H1 (cell line): ENCODE data around the gene ROR1. TPM values are rescaled to one million over a fixed set of nuclear protein-coding genes. Genes with fewer than 3 reads are reported as not detected.

Source experiments
- CTCF ChIA-PET: fragments of 300-600 bp; sonication (Branson Sonifier 250); formaldehyde crosslinking; loops from one replicate; lab custom pipeline; 2021; ENCODE audit not compliant: partially characterized antibody; lab: Charles Lee
- POLR2A ChIA-PET: fragments of 300-600 bp; sonication (Branson Sonifier 250); formaldehyde crosslinking; loops from one replicate; lab custom pipeline; 2021; ENCODE audit warnings: inconsistent platforms; ENCODE audit not compliant: partially characterized antibody; lab: Charles Lee
- DNase-seq, 2 experiments: peaks; one replicate each; pipeline versions ENCODE4 v3.0.0 to v3.0.0-alpha.2; 2010 to 2022; ENCODE audit warnings: low spot score in 2 of 2, low read depth in 1 of 2, mixed read lengths in 1 of 2
- FAIRE-seq: peaks from 2 replicates; lab custom pipeline; 2011; peaks lifted over from hg19 to GRCh38; lab: Jason Lieb, UNC
- H2AFZ ChIP-seq: 2 replicates; pipeline ENCODE4 v1.8.1; 2012; ENCODE audit warnings: low read length, inconsistent platforms
- H2AK5ac ChIP-seq: 2 replicates; pipeline ENCODE4 v1.6.1; 2013; ENCODE audit warnings: low read depth, low read length
- H2BK120ac ChIP-seq: replicated peaks from 2 replicates; pipeline ENCODE3; 2013; ENCODE audit warnings: low read depth, low read length, inconsistent platforms
- H2BK12ac ChIP-seq: 2 replicates; pipeline ENCODE4 v1.6.1; 2013; ENCODE audit warnings: low read depth, low read length
- H2BK15ac ChIP-seq: 2 replicates; pipeline ENCODE4 v1.6.1; 2013; ENCODE audit warnings: low read length
- H2BK20ac ChIP-seq: 2 replicates; pipeline ENCODE4 v1.6.1; 2013; ENCODE audit warnings: low read length
- H2BK5ac ChIP-seq: 2 replicates; pipeline ENCODE4 v1.6.1; 2013; ENCODE audit warnings: low read depth, low read length
- H3K14ac ChIP-seq: 2 replicates; pipeline ENCODE4 v1.6.1; 2013; ENCODE audit warnings: inconsistent platforms; ENCODE audit not compliant: insufficient read length
- H3K18ac ChIP-seq: 2 replicates; pipeline ENCODE4 v1.6.1; 2013; ENCODE audit warnings: low read length; ENCODE audit errors: extremely low read depth
- H3K23ac ChIP-seq: 2 replicates; pipeline ENCODE4 v1.6.1; 2013; ENCODE audit warnings: inconsistent platforms; ENCODE audit not compliant: insufficient read length
- H3K23me2 ChIP-seq: 2 replicates; pipeline ENCODE4 v1.6.1; 2013; ENCODE audit warnings: low read depth, low read length
- H3K27ac ChIP-seq: 2 replicates; pipeline ENCODE4 v1.6.1; 2011; ENCODE audit warnings: low read depth, low read length, inconsistent platforms
- H3K27me3 ChIP-seq, 4 experiments: replicated peaks in 1 of 4; 1 replicate in 1 of 4; 2 replicates in 3 of 4; pipeline versions ENCODE4 v1.6.1 to v1.8.1; 2011 to 2013; ENCODE audit warnings: low read length in 3 of 4, mild to moderate bottlenecking in 3 of 4, inconsistent platforms in 2 of 4, mixed read lengths in 2 of 4, moderate library complexity in 1 of 4; ENCODE audit not compliant: control insufficient read depth in 3 of 4, insufficient read depth in 3 of 4; ENCODE audit errors: extremely low read depth in 1 of 4
- H3K36me3 ChIP-seq, 4 experiments: 2 replicates each; pipeline versions ENCODE4 v1.6.1 to v1.8.1; 2011 to 2013; ENCODE audit warnings: mild to moderate bottlenecking in 4 of 4, low read length in 3 of 4, moderate library complexity in 2 of 4, control low read depth in 1 of 4, inconsistent platforms in 1 of 4; ENCODE audit not compliant: insufficient read depth in 4 of 4, control insufficient read depth in 2 of 4
- H3K4ac ChIP-seq: replicated peaks from 2 replicates; pipeline ENCODE3; 2013; ENCODE audit warnings: low read length, low read depth, mixed read lengths, inconsistent platforms; ENCODE audit not compliant: insufficient read length
- H3K4me1 ChIP-seq, 4 experiments: replicated peaks in 1 of 4; 1 replicate in 1 of 4; 2 replicates in 3 of 4; pipeline versions ENCODE4 v1.6.1 to v1.8.1; 2011 to 2013; ENCODE audit warnings: low read length in 3 of 4, inconsistent platforms in 2 of 4, mixed read lengths in 1 of 4; ENCODE audit not compliant: insufficient read depth in 4 of 4, control insufficient read depth in 3 of 4
- H3K4me2 ChIP-seq, 2 experiments: 2 replicates each; pipeline versions ENCODE4 v1.6.1 to v1.8.1; 2011 to 2013; ENCODE audit warnings: low read depth in 2 of 2, low read length in 2 of 2, control low read depth in 1 of 2, inconsistent platforms in 1 of 2, mild to moderate bottlenecking in 1 of 2; ENCODE audit not compliant: insufficient read depth in 1 of 2
- H3K4me3 ChIP-seq, 4 experiments: fragments of 200-600, 300-600 bp in 1 of 4; sonication (generic), shearing (Covaris generic), sonication (Bioruptor Twin) in 1 of 4; 2 replicates each; pipeline versions ENCODE4 v1.5.1 to v1.8.1; 2011 to 2016; ENCODE audit warnings: low read length in 4 of 4, low read depth in 3 of 4, control low read depth in 2 of 4, inconsistent platforms in 2 of 4, mild to moderate bottlenecking in 2 of 4, mixed read lengths in 1 of 4, moderate library complexity in 1 of 4; ENCODE audit not compliant: insufficient read depth in 2 of 4; ENCODE audit errors: extremely low read depth in 1 of 4
- H3K56ac ChIP-seq: replicated peaks from 2 replicates; pipeline ENCODE3; 2013; ENCODE audit warnings: low read depth, mild to moderate bottlenecking, mixed read lengths, low read length, inconsistent platforms; ENCODE audit not compliant: insufficient read length
- H3K79me1 ChIP-seq: 2 replicates; pipeline ENCODE4 v1.6.1; 2013; ENCODE audit warnings: low read depth, low read length, control low read depth
- H3K79me2 ChIP-seq, 2 experiments: 2 replicates each; pipeline versions ENCODE4 v1.6.1 to v1.8.1; 2012 to 2013; ENCODE audit warnings: low read length in 2 of 2, mild to moderate bottlenecking in 2 of 2, inconsistent platforms in 1 of 2; ENCODE audit not compliant: insufficient read depth in 2 of 2, control insufficient read depth in 1 of 2
- H3K9ac ChIP-seq, 4 experiments: replicated peaks in 1 of 4; 1 replicate in 1 of 4; 2 replicates in 3 of 4; pipeline versions ENCODE4 v1.6.1 to v1.8.1; 2011 to 2013; ENCODE audit warnings: low read depth in 3 of 4, low read length in 3 of 4, control low read depth in 2 of 4, mild to moderate bottlenecking in 2 of 4, moderate library complexity in 2 of 4, inconsistent platforms in 1 of 4; ENCODE audit errors: extremely low read depth in 1 of 4
- H3K9me3 ChIP-seq, 2 experiments: 2 replicates each; pipeline versions ENCODE4 v1.6.1 to v1.8.1; 2012 to 2013; ENCODE audit warnings: mild to moderate bottlenecking in 2 of 2, moderate library complexity in 2 of 2, control low read depth in 1 of 2, inconsistent platforms in 1 of 2, low read depth in 1 of 2, low read length in 1 of 2, mixed read lengths in 1 of 2; ENCODE audit not compliant: insufficient read depth in 2 of 2
- H4K20me1 ChIP-seq, 2 experiments: replicated peaks in 1 of 2; 2 replicates each; pipeline versions ENCODE3 to v1.8.1; 2011 to 2013; ENCODE audit warnings: inconsistent platforms in 2 of 2, low read length in 2 of 2, mild to moderate bottlenecking in 1 of 2; ENCODE audit not compliant: insufficient read depth in 2 of 2, control insufficient read depth in 1 of 2
- H4K5ac ChIP-seq: 2 replicates; pipeline ENCODE4 v1.6.1; 2013; ENCODE audit warnings: low read length, low read depth, mixed read lengths, inconsistent platforms; ENCODE audit not compliant: insufficient read length
- H4K8ac ChIP-seq: 2 replicates; pipeline ENCODE4 v1.8.0; 2013; ENCODE audit warnings: mild to moderate bottlenecking, moderate library complexity, low read length, inconsistent platforms; ENCODE audit not compliant: insufficient read depth; ENCODE audit errors: extremely low read depth
- H4K91ac ChIP-seq: replicated peaks from 2 replicates; pipeline ENCODE3; 2013; ENCODE audit warnings: low read length, mixed read lengths, inconsistent platforms; ENCODE audit not compliant: insufficient read length
- HDAC2 ChIP-seq, 2 experiments: fragments of 300-600 bp in 1 of 2; sonication (generic) in 1 of 2; IDR thresholded peaks; 2 replicates each; pipeline ENCODE4 v1.6.1; 2011 to 2012; ENCODE audit warnings: low read depth in 2 of 2, low read length in 2 of 2, mild to moderate bottlenecking in 2 of 2, moderate library complexity in 2 of 2, borderline replicate concordance in 1 of 2, inconsistent platforms in 1 of 2
- MAFK ChIP-seq: IDR thresholded peaks from 2 replicates; pipeline ENCODE4 v1.6.1; 2012; ENCODE audit warnings: low read depth, mild to moderate bottlenecking, improper control_type of control experiment, low read length
- POU5F1 ChIP-seq: IDR thresholded peaks from 2 replicates; pipeline ENCODE4 v1.6.1; 2011; ENCODE audit warnings: low read depth, mild to moderate bottlenecking, low read length, moderate library complexity
- RBBP5 ChIP-seq: IDR thresholded peaks from 2 replicates; pipeline ENCODE4 v1.7.1; 2012; ENCODE audit warnings: low read depth, mild to moderate bottlenecking, inconsistent platforms, low read length, moderate library complexity, borderline replicate concordance
- WGBS, 2 experiments: shearing (Covaris generic) in 1 of 2; methylation state at CpG; one replicate each; pipeline versions ENCODE4 v1.1.6 to v1.1.7; 2013 to 2015; ENCODE audit warnings: low lambda C conversion rate in 2 of 2, mixed read lengths in 2 of 2, inconsistent platforms in 1 of 2, low coverage in 1 of 2, missing lambda C conversion rate in 1 of 2; ENCODE audit not compliant: insufficient replicate concordance in 2 of 2, insufficient coverage in 1 of 2, insufficient read length in 1 of 2; ENCODE audit errors: extremely low coverage in 1 of 2, missing lambda C conversion rate in 1 of 2; 5-methylcytosine and 5-hydroxymethylcytosine counted together
- polyA plus RNA-seq, 7 experiments: library from polyadenylated mRNA; depleted of rRNA in 3 of 7; stranded (reverse) in 5 of 7; unstranded in 2 of 7; fragments of >200 nt in 5 of 7; fragments of 200-250 nt in 2 of 7; gene quantifications; 1 replicate in 5 of 7; 2 replicates in 1 of 7; 4 replicates in 1 of 7; pipeline versions ENCODE4 v1.2.1 to v1.2.3, GENCODE V29; 2011 to 2013; ENCODE audit warnings: missing spikeins in 2 of 7, mixed read lengths in 2 of 7
- total RNA-seq: library from RNA; stranded (reverse); fragmentation: NEBNext Ultra II Directional; extraction: Animal tissue kit (Norgen Biotek cat#: 25700); gene quantifications from 2 replicates; pipeline ENCODE4 v1.2.1, GENCODE V29; 2021
- TF ChIP-seq, protein P1 (sequence below): IDR thresholded peaks from 2 replicates; pipeline ENCODE4 v1.6.1; 2011; ENCODE audit warnings: low read depth, mild to moderate bottlenecking, low read length; ENCODE audit not compliant: insufficient read depth

ROR1 gene
- total and polyA plus RNA-seq, 2 of the 8 experiments (the other 6 are each of a cell fraction or from before 2014, with no cell fraction given): 33.6 to 73.6 TPM

DNA sequence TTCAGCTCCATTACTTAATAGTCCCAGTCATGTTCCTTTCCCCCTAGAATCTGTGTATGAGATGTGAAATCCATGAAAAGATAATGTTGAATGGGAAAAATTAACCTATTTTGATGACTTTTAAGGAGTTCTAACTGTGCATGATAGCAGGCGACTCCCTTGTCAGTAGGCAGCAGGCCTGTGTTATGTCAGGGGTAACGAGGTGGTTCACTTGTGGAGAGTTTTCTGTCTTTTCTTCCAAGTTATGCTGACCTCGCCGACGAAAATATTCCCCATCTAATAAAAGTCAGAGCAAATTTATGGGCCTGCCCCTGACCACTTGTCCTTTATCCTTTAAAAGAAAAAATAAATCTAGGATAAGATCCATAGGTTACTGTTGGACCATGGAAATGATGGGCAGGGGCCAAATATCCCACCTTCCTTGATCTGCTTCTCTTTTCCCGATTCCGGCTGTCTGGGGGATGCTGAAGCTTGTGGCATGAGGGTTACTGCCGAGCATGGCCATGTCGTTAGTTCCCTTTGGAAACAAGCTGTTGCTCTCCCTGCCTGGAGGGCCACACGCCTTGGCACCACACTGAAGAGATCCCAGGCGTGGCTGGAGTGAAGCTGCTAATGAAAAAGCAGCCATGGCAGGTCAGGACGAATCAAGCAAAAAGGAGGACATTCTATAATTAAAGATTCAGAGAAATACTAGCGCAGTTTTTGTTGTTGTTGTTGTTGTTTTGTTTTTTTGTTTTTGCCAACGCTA, 93.8 kb downstream of the ROR1 start:
- Histone ChIP-seq H3K23me2 (no peaks in the 10 kb centered on the region), H4K20me1 (peaks cover 17 to 19% of the 10 kb centered on the region in 2 experiments), H3K14ac (no peak overlapping the region), H2BK120ac (no peak overlapping the region), H3K18ac (no peak overlapping the region), H3K79me2 (peaks cover 10 to 100% of the 10 kb centered on the region in 2 experiments; a peak in 3 of 4 replicates), H2BK5ac (no peak overlapping the region), H3K4me1 (peaks cover 0 to 17% (median 9%) of the 10 kb centered on the region in 4 experiments; a peak in 4 of 7 replicates), H2BK12ac (no peak overlapping the region), H3K27ac (no peak overlapping the region), H3K4me3 (no peak overlapping the region), H2BK15ac (no peak overlapping the region), H3K9me3 (no peaks in the 10 kb centered on the region), H2AK5ac (no peak overlapping the region), H3K27me3 (no peaks in the 10 kb centered on the region), H4K5ac (no peak overlapping the region), H3K4me2 (no peak overlapping the region), H3K23ac (no peak overlapping the region), H4K91ac (no peak overlapping the region), H3K56ac (no peak overlapping the region), H3K36me3 (no peaks in the 10 kb centered on the region), H3K9ac (no peak overlapping the region), H2BK20ac (no peak overlapping the region), H3K79me1 (peaks cover 21% of the 10 kb centered on the region), H4K8ac (no peak overlapping the region), H2AFZ (no peak overlapping the region), H3K4ac (no peak overlapping the region)
- ChIA-PET CTCF (interaction anchor here (0.9 to 7.8 kb wide), 8 partner anchors 7 to 90 kb away, joined by 3 to 69 read pairs (median 10); no protein-coding TSS in a partner anchor), POLR2A (interaction anchor here (1.1 kb wide), 1 partner anchor 92 kb away, joined by 4 read pairs; no protein-coding TSS in a partner anchor)
- FAIRE-seq: no peak
- WGBS, 2 experiments: 83% methylated on average over 14 of the region's 14 CpGs; no CpG with 5 or more reads in 1 of the 2 experiments
- TF ChIP-seq POU5F1: no peak
- TF ChIP-seq RBBP5: no peak
- no peak for TF ChIP-seq MAFK
- TF ChIP-seq HDAC2 (IDR thresholded peaks at IDR 0.05; ENCODE audit: borderline replicate concordance in 1 of 2, low read depth in 2 of 2, low read length in 2 of 2): no peak
- TF ChIP-seq, protein P1, sequence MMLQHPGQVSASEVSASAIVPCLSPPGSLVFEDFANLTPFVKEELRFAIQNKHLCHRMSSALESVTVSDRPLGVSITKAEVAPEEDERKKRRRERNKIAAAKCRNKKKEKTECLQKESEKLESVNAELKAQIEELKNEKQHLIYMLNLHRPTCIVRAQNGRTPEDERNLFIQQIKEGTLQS: no peak
- no peak for DNase-seq
